Astrocyte of the hippocampus (primary cell): Measurements from ENCODE around the gene ESAM.

Source experiments
- DNase-seq: peaks from one replicate; pipeline ENCODE4 v3.0.0; 2011; ENCODE audit warnings: low read depth, low spot score

ESAM gene

DNA sequence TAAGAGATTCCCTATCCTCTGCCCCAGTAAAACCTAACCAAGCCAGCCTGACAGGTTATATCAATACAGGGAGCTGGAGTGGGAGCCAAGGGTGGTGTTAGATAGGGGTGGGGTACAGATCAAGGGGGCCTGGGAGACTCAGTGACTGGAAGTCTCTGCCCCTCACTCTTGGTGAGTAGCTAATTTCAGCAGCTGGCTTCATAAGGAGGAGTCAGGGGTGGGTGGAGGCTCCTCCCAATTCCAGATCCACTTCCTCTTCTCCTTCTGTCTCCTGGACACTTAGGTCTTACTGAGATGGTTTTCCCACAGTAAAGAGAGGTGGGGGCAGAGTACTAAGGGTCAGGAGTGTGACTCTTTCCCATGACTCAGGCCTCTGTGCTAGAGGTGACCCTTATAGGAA is 8.9 kb downstream of the ESAM start:
- DNase-seq = no peak

- DNase-seq = no peak
These were observed 9.5 kb downstream of the ESAM start for GRCh38 chr11:124752471-124753102.

- DNase-seq = no peak
These were observed 10.2 kb downstream of the ESAM start, which contains the start of gene VSIG2 for GRCh38 chr11:124751741-124752470. VSIG2 (minus strand) TSS chr11:124752255; CDS start chr11:124752137, 118 bp downstream.

- DNase-seq = no peak
These were observed 10.7 kb downstream of the ESAM start for GRCh38 chr11:124751391-124751740.

- no peak for DNase-seq
These were observed 12.2 kb downstream of the ESAM start for GRCh38 chr11:124749912-124750311.

DNA sequence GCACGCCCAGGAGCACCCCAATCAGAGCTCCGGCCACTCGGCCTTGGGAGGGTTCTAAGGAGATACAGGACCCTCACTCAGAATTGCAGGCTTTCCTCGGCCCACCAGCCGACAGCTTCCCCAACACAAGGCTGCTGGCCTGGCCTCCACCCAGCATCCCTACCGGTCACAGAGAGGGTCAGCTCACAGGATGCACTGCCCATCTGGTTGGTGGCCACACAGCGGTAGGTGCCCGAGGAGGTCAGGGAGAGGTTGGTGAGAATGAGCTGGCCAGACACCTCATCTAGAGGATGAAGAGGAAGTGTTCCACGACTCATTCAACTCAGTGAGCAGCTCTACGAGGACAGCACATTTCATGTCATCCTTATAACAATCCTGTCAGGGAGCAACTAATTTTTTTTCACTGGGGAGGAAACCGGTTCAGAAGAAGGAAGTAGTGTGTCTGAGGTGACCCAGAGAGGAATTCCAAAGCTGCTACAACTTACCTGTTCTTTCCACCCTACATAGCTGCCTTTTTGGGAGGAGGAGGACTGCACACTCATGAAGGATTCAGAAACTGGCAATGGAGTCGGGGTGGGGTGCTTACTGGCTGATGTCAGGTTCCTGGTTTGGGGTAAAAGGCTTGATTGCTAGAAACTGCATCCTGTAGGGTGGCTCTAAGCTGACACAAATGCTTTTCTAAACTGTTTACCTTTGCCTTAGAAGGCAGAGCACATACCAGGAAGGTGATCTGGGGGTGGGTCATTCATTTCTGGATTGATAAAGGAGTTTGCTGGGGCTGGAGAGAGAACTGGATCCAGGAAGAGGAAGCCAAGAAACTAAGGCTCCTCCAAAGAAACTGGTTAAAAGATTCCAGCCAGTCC is 13.4 kb downstream of the ESAM start:
- DNase-seq = no peak

GRCh38 chr11:124748100-124748418 is 14.0 kb downstream of the ESAM start:
- DNase-seq = no peak

GRCh38 chr11:124747406-124748099 is 14.5 kb downstream of the ESAM start:
- DNase-seq = no peak

DNA sequence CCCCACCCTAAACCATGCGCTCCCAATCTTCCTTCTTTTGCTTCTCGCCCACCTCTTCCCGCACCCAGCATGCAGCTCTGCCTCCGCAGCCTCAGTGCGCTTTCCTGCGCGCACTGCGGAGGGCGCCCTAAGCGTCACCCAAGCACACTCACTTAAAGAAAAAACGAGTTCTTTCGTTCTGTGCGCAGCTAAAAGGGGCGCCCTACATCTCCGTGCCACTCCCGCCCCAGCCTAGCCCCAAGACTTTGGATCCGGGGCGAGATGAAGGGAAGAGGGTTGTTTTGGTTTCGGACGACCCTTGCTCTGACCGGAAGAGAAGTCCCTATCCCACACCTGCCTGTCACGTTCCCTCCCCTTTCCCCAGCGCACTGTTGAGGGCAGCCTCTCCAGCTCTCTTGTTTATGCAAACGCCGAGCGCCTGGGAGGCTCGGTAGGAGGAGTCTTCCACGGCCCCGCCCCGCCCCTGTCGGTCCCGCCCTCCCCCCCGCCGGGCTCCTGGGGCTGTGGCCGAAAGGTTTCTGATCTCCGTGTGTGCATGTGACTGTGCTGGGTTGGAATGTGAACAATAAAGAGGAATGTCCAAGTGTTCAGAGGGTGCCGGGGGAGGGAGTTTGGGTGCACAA is 15.4 kb downstream of the ESAM start:
- peak; percentile 79 for DNase-seq

DNA sequence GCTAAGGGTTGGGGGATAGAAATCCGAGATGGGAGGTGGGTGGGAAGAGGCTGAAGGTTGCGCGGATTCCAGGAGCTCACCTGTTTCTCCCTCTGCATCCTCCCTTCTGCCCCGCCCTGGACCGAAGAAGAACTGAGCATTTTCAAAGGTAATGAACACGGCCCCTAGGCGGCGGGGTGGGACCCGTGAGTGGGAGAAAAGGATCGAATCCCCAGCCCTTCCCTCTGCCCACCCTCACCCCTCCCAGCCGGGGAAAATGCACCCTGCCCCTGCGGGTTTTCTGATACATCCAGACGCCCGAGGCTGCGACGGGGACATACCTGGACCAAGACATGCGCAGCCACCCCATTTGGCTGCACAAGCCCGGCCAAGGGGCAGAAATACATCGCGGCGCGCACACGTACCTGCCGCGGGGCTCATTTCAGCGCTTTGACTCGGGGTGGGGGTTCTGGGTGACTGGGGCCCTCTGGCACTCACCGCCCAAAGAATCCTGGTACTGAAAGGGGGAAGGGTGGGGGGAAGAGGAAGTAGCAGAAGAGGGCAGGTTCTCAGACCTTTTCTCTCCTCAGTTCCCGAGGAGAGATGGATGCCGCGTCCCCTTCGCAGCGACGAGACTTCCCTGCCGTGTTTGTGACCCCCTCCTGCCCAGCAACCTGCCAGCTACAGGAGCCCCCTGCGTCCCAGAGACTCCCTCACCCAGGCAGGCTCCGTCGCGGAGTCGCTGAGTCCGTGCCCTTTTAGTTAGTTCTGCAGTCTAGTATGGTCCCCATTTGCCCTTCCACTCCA is 16.1 kb downstream of the ESAM start:
- DNase-seq = no peak

DNA sequence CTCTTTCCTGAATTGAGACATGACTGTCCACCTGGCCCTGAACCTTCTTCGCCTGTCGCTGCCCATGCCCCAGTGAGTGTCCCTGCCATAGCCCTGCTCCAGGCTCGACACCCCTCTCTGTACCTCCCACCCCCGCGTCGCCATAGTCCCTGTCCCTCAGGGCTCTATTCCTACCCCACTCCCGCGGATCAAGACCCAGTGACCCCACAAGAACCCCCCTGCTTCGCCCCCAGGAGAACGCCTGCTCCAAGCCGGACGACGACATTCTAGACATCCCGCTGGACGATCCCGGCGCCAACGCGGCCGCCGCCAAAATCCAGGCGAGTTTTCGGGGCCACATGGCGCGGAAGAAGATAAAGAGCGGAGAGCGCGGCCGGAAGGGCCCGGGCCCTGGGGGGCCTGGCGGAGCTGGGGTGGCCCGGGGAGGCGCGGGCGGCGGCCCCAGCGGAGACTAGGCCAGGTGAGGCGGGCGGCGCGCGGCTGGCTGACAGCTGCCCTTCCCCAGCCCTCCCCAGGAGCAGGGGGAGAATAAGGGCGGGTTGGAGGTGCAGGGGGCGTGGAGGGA is 16.7 kb downstream of the ESAM start:
- DNase-seq = no peak

GRCh38 chr11:124743050-124743449 is 19.0 kb downstream of the ESAM start:
- DNase-seq = no peak

DNA sequence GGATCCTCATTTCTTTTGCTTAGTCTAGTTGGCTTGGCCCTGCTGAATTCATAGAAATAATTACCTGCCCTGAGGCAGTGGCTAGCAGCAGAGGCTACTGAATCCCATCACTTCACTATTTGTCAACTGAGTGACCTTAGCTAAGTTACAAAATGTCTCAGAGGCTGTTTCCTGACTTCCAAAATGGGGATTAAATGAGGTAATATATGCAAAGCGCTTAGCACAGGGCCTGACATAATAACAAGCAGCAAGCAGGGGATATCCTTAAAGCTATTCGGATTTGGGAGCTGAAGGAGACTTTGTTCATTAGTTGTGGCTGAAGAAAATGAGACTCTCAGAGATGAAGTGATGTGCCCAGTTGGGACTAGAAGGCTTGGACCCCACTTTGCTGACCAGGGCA is 19.5 kb downstream of the ESAM start:
- no peak for DNase-seq

- DNase-seq = no peak
These were observed 21.7 kb downstream of the ESAM start for GRCh38 chr11:124740277-124740882.

DNA sequence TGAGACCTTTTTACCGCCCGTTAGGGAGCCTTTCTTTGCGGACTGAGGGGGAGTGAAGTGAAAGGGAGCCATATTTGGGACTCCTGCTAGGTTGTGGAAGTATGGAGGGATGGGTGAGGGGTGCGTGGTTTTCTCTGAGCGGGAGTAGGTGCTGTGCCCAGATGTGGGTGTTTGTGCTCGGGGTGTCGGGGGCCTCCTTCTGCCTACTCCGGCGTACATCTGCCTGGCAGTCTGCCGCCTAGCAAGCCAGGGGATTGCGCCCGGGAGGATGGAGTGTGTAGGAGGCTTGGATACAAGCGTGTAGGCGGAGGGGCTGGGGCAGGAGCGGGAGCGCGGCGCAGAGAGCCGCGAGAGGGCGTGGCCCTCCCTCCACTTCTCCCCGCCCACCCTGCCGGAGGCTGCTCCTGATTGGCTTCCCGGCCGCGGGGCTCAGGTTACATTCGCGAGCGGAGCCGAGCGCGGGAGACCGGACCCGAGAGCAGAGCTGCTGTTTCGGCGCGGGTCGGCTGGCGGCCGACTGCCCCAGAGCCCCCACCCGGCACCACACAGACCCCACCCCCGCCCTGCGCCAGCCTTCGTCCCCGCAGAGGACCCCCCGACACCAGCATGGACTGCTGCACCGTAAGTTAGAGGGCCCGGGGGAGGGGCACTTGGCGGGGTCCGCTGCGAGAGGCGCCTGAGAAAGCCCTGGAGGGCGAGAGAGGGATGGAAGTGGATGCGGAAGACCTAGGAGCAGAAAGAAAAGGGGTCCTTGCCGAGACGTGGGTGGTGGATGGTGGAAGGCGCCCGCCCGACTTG is 22.4 kb downstream of the ESAM start, which contains the start of gene NRGN:
Gene NRGN, plus strand, starts transcription at position 464 of the 798 bp plus-strand sequence. Its CDS starts 143 bp downstream, at position 607.
- DNase-seq = peak; percentile 96

GRCh38 chr11:124738713-124739478 is 23.2 kb downstream of the ESAM start:
- DNase-seq = no peak

GRCh38 chr11:124737638-124738305 is 24.3 kb downstream of the ESAM start:
- DNase-seq = no peak

- no peak for DNase-seq
These were observed 25.4 kb downstream of the ESAM start for GRCh38 chr11:124736736-124737135.
